HL-60 (cell line): ENCODE data around the gene CDHR1.

Experiments used
- DNase-seq, 2 experiments: peaks; one replicate each; pipeline ENCODE4 v3.0.0-alpha.2; 2010 to 2020; ENCODE audit warnings: low read depth in 1 of 2, low spot score in 1 of 2
- H3K27ac ChIP-seq: fragments of 250-450 bp; sonication (Bioruptor Pico); replicated peaks from 2 replicates; pipeline ENCODE4 v1.5.1; 2020; ENCODE audit warnings: mild to moderate bottlenecking, moderate library complexity
- H3K27me3 ChIP-seq: fragments of 250-450 bp; sonication (Bioruptor Pico); 2 replicates; pipeline ENCODE4 v1.5.1; 2021; ENCODE audit warnings: mild to moderate bottlenecking, moderate library complexity; ENCODE audit not compliant: insufficient read depth, poor library complexity, severe bottlenecking
- H3K4me3 ChIP-seq: replicated peaks from 2 replicates; pipeline ENCODE4 v1.5.1; 2011; ENCODE audit warnings: mild to moderate bottlenecking, control low read depth, low read length; ENCODE audit not compliant: insufficient read depth
- GABPA ChIP-seq: IDR thresholded peaks from 2 replicates; pipeline ENCODE4 v1.6.1; 2012; ENCODE audit warnings: low read depth
- POLR2AphosphoS5 ChIP-seq: IDR thresholded peaks from 2 replicates; pipeline ENCODE4 v1.6.1; 2012; ENCODE audit warnings: low read depth
- SPI1 ChIP-seq: IDR thresholded peaks from 2 replicates; pipeline ENCODE4 v1.6.1; 2012; ENCODE audit warnings: low read depth, mild to moderate bottlenecking, borderline replicate concordance
- TF ChIP-seq, protein P1 (sequence below): IDR thresholded peaks from one replicate; pipeline ENCODE4 v1.5.1; 2011; ENCODE audit warnings: low read length, control low read depth, inconsistent platforms; ENCODE audit not compliant: insufficient read depth
- TF ChIP-seq, protein P2 (sequence below): IDR thresholded peaks from 2 replicates; pipeline ENCODE4 v1.6.1; 2012; ENCODE audit warnings: low read depth; ENCODE audit not compliant: insufficient replicate concordance

CDHR1 gene

DNA sequence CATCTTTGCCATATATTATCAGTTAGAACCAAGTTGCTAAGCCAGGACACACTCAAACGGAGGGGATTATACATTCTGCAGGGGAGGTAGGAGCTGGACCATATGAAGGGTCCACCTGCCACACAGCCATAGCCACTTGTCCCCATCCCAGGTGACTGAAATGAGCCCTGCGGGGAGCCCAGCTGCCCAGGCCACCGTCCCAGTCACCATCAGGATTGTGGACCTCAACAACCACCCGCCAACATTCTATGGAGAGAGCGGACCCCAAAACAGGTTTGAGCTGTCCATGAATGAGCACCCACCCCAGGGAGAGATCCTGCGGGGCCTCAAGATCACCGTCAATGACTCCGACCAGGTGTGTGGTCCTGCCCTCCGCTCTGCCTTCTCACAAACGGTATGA is 13.7 kb downstream of the CDHR1 start:
- H3K27ac ChIP-seq, result no peak overlapping the region
- no peak overlapping the region for H3K4me3 ChIP-seq
- TF ChIP-seq SPI1 (no peak), GABPA (no peak), POLR2AphosphoS5 (no peak)
- TF ChIP-seq, protein P1, sequence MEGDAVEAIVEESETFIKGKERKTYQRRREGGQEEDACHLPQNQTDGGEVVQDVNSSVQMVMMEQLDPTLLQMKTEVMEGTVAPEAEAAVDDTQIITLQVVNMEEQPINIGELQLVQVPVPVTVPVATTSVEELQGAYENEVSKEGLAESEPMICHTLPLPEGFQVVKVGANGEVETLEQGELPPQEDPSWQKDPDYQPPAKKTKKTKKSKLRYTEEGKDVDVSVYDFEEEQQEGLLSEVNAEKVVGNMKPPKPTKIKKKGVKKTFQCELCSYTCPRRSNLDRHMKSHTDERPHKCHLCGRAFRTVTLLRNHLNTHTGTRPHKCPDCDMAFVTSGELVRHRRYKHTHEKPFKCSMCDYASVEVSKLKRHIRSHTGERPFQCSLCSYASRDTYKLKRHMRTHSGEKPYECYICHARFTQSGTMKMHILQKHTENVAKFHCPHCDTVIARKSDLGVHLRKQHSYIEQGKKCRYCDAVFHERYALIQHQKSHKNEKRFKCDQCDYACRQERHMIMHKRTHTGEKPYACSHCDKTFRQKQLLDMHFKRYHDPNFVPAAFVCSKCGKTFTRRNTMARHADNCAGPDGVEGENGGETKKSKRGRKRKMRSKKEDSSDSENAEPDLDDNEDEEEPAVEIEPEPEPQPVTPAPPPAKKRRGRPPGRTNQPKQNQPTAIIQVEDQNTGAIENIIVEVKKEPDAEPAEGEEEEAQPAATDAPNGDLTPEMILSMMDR, result no peak
- TF ChIP-seq, protein P2, sequence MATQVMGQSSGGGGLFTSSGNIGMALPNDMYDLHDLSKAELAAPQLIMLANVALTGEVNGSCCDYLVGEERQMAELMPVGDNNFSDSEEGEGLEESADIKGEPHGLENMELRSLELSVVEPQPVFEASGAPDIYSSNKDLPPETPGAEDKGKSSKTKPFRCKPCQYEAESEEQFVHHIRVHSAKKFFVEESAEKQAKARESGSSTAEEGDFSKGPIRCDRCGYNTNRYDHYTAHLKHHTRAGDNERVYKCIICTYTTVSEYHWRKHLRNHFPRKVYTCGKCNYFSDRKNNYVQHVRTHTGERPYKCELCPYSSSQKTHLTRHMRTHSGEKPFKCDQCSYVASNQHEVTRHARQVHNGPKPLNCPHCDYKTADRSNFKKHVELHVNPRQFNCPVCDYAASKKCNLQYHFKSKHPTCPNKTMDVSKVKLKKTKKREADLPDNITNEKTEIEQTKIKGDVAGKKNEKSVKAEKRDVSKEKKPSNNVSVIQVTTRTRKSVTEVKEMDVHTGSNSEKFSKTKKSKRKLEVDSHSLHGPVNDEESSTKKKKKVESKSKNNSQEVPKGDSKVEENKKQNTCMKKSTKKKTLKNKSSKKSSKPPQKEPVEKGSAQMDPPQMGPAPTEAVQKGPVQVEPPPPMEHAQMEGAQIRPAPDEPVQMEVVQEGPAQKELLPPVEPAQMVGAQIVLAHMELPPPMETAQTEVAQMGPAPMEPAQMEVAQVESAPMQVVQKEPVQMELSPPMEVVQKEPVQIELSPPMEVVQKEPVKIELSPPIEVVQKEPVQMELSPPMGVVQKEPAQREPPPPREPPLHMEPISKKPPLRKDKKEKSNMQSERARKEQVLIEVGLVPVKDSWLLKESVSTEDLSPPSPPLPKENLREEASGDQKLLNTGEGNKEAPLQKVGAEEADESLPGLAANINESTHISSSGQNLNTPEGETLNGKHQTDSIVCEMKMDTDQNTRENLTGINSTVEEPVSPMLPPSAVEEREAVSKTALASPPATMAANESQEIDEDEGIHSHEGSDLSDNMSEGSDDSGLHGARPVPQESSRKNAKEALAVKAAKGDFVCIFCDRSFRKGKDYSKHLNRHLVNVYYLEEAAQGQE, result no peak
- no peak for DNase-seq
- peaks cover 2% of the 10 kb centered on the region for H3K27me3 ChIP-seq

DNA sequence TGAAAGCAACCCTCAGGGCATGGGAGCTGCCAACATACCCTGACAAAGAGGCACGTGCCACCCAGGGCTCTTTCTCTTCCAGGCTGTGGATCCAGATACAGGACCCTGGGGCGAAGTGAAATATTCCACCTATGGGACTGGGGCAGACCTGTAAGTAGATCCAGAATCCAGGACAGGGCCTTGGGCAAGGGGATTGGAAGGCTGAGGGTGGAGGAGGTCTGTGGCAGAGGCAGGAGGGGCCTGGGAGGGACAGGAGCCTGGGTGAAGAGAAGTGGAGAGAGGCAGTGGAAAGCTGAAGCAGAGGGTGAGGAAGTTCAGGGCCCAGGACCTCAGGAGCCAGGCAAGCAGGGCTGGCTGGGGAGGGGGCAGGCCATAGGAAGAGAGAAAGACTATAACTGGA is 17.2 kb downstream of the CDHR1 start:
- TF ChIP-seq, protein P2, result no peak
- no peak for TF ChIP-seq GABPA
- TF ChIP-seq SPI1, result no peak
- TF ChIP-seq, protein P1, result no peak
- no peak for TF ChIP-seq POLR2AphosphoS5
- DNase-seq, result no peak
- Histone ChIP-seq H3K27me3 (peaks cover 2% of the 10 kb centered on the region), H3K27ac (no peak overlapping the region), H3K4me3 (no peak overlapping the region)

DNA sequence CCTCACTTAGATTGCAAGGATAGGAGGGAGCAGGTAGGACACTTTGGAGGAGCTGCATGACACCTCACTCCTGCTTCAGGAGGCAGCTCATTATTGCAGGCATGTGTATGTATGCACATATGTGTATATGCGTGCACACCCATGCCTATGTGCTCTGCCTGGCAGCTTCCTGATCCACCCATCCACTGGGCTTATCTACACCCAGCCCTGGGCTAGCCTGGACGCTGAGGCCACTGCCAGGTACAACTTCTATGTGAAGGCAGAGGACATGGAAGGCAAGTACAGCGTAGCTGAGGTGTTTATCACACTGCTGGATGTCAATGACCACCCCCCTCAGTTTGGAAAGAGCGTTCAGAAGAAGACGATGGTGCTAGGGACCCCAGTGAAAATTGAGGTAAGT is 17.7 kb downstream of the CDHR1 start:
- Histone ChIP-seq H3K4me3 (no peak overlapping the region), H3K27me3 (peaks cover 2% of the 10 kb centered on the region), H3K27ac (no peak overlapping the region)
- DNase-seq, result no peak
- no peak for TF ChIP-seq POLR2AphosphoS5
- TF ChIP-seq, protein P2, result no peak

DNA sequence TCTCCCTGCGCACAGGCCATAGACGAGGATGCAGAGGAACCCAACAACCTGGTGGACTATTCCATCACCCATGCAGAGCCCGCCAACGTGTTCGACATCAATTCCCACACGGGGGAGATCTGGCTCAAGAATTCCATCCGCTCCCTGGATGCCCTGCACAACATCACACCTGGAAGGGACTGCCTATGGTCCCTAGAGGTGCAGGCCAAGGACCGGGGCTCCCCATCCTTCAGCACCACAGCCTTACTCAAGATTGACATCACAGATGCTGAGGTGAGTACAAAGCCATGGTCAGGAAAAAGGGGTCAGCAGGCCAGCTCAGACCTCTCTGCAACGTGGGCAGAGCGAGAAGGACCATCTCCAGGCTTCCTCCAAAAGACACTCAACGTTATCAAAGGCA is 18.7 kb downstream of the CDHR1 start:
- TF ChIP-seq, protein P1, result no peak
- TF ChIP-seq GABPA (no peak), POLR2AphosphoS5 (no peak), SPI1 (no peak)
- TF ChIP-seq, protein P2, result no peak
- Histone ChIP-seq H3K27ac (no peak overlapping the region), H3K4me3 (no peak overlapping the region), H3K27me3 (peaks cover 2% of the 10 kb centered on the region)
- DNase-seq, result no peak
